ENCODE data around the gene DNHD1.

DNHD1 gene

DNA sequence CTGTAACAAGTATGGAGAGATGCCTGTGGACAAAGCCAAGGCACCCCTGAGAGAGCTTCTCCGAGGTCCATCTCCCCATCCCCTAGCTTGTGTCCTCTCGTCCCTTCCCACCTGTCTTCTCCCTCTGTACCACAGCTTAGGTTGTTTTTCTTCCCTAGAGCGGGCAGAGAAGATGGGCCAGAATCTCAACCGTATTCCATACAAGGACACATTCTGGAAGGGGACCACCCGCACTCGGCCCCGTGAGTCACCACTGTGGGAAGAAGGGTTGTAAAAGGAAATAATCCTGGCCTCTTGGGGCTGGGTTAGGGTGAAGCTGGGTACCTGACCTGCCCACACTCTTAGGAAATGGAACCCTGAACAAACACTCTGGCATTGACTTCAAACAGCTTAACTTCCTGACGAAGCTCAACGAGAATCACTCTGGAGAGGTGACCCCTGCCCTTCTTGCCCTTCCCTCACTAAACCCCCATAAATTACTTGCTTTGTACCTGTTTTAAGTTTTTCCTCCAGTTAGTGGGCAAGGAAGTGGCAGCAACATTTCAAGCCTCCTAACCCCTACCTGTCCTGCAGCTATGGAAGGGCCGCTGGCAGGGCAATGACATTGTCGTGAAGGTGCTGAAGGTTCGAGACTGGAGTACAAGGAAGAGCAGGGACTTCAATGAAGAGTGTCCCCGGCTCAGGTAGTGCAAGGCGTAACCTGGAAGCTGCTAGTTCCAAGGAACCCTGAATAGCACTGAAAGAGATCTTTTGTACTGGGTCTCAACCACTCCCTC is 111.8 kb downstream of the DNHD1 start:
- DNase-seq (ENCODE audit: low read depth in 1 of 2, low spot score in 1 of 2) = no peak
- H3K4me3 ChIP-seq (replicated peaks; ENCODE audit: insufficient read depth, low read length) = no peak overlapping the region
- H3K27ac ChIP-seq (replicated peaks) = no peak overlapping the region
- H3K27me3 ChIP-seq (ENCODE audit: insufficient read depth, poor library complexity, severe bottlenecking) = no peaks in the 10 kb centered on the region
- TF ChIP-seq GABPA (IDR thresholded peaks at IDR 0.05; ENCODE audit: low read depth) = no peak
- no peak for TF ChIP-seq POLR2AphosphoS5 (IDR thresholded peaks at IDR 0.05; ENCODE audit: low read depth)
- no peak for TF ChIP-seq SPI1 (IDR thresholded peaks at IDR 0.05; ENCODE audit: borderline replicate concordance, low read depth)
- TF ChIP-seq, protein P1, sequence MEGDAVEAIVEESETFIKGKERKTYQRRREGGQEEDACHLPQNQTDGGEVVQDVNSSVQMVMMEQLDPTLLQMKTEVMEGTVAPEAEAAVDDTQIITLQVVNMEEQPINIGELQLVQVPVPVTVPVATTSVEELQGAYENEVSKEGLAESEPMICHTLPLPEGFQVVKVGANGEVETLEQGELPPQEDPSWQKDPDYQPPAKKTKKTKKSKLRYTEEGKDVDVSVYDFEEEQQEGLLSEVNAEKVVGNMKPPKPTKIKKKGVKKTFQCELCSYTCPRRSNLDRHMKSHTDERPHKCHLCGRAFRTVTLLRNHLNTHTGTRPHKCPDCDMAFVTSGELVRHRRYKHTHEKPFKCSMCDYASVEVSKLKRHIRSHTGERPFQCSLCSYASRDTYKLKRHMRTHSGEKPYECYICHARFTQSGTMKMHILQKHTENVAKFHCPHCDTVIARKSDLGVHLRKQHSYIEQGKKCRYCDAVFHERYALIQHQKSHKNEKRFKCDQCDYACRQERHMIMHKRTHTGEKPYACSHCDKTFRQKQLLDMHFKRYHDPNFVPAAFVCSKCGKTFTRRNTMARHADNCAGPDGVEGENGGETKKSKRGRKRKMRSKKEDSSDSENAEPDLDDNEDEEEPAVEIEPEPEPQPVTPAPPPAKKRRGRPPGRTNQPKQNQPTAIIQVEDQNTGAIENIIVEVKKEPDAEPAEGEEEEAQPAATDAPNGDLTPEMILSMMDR (IDR thresholded peaks at IDR 0.05; ENCODE audit: insufficient read depth, low read length) = no peak
- TF ChIP-seq, protein P2, sequence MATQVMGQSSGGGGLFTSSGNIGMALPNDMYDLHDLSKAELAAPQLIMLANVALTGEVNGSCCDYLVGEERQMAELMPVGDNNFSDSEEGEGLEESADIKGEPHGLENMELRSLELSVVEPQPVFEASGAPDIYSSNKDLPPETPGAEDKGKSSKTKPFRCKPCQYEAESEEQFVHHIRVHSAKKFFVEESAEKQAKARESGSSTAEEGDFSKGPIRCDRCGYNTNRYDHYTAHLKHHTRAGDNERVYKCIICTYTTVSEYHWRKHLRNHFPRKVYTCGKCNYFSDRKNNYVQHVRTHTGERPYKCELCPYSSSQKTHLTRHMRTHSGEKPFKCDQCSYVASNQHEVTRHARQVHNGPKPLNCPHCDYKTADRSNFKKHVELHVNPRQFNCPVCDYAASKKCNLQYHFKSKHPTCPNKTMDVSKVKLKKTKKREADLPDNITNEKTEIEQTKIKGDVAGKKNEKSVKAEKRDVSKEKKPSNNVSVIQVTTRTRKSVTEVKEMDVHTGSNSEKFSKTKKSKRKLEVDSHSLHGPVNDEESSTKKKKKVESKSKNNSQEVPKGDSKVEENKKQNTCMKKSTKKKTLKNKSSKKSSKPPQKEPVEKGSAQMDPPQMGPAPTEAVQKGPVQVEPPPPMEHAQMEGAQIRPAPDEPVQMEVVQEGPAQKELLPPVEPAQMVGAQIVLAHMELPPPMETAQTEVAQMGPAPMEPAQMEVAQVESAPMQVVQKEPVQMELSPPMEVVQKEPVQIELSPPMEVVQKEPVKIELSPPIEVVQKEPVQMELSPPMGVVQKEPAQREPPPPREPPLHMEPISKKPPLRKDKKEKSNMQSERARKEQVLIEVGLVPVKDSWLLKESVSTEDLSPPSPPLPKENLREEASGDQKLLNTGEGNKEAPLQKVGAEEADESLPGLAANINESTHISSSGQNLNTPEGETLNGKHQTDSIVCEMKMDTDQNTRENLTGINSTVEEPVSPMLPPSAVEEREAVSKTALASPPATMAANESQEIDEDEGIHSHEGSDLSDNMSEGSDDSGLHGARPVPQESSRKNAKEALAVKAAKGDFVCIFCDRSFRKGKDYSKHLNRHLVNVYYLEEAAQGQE (IDR thresholded peaks at IDR 0.05; ENCODE audit: insufficient replicate concordance, low read depth) = no peak

DNA sequence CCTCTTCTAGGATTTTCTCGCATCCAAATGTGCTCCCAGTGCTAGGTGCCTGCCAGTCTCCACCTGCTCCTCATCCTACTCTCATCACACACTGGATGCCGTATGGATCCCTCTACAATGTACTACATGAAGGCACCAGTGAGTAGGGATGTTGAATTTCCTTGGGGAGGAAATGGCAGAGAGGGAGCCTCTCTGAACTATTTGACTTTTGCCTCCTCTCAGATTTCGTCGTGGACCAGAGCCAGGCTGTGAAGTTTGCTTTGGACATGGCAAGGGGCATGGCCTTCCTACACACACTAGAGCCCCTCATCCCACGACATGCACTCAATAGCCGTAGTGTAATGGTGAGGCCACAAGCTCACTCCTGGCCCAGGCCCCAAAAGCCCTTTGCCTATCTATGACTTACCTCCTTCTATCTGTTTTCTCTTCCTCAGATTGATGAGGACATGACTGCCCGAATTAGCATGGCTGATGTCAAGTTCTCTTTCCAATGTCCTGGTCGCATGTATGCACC is 112.5 kb downstream of the DNHD1 start:
- no peak for DNase-seq (ENCODE audit: low read depth in 1 of 2, low spot score in 1 of 2)

DNA sequence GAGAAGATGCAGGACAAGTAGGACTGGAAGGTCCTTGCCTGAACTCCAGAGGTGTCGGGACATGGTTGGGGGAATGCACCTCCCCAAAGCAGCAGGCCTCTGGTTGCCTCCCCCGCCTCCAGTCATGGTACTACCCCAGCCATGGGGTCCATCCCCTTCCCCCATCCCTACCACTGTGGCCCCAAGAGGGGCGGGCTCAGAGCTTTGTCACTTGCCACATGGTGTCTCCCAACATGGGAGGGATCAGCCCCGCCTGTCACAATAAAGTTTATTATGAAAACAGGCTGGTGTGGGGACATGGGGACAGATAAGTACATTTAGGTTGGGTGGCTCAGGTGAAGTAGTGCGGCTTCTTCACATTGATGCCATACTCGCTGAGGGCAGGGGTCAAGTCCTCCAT is 113.5 kb downstream of the DNHD1 start:
- Histone ChIP-seq H3K4me3 (replicated peaks; ENCODE audit: insufficient read depth, low read length) (no peak overlapping the region), H3K27ac (replicated peaks) (no peak overlapping the region), H3K27me3 (ENCODE audit: insufficient read depth, poor library complexity, severe bottlenecking) (no peaks in the 10 kb centered on the region)
- TF ChIP-seq, protein P1 (IDR thresholded peaks at IDR 0.05; ENCODE audit: insufficient read depth, low read length) = no peak
- TF ChIP-seq GABPA (IDR thresholded peaks at IDR 0.05; ENCODE audit: low read depth) = no peak
- TF ChIP-seq POLR2AphosphoS5 (IDR thresholded peaks at IDR 0.05; ENCODE audit: low read depth) = no peak; the same call in 1 of the 2 replicates
- TF ChIP-seq, protein P2 (IDR thresholded peaks at IDR 0.05; ENCODE audit: insufficient replicate concordance, low read depth) = no peak
- TF ChIP-seq SPI1 (IDR thresholded peaks at IDR 0.05; ENCODE audit: borderline replicate concordance, low read depth) = no peak
- no peak for DNase-seq (ENCODE audit: low read depth in 1 of 2, low spot score in 1 of 2)

More for the DNA sequence above, 112.5 kb downstream of the DNHD1 start:
- Histone ChIP-seq H3K27me3 (ENCODE audit: insufficient read depth, poor library complexity, severe bottlenecking) (no peaks in the 10 kb centered on the region), H3K27ac (replicated peaks) (no peak overlapping the region), H3K4me3 (replicated peaks; ENCODE audit: insufficient read depth, low read length) (no peak overlapping the region)
- TF ChIP-seq GABPA (IDR thresholded peaks at IDR 0.05; ENCODE audit: low read depth) (no peak), SPI1 (IDR thresholded peaks at IDR 0.05; ENCODE audit: borderline replicate concordance, low read depth) (no peak), POLR2AphosphoS5 (IDR thresholded peaks at IDR 0.05; ENCODE audit: low read depth) (no peak)
- TF ChIP-seq, protein P2 (IDR thresholded peaks at IDR 0.05; ENCODE audit: insufficient replicate concordance, low read depth) = no peak
- TF ChIP-seq, protein P1 (IDR thresholded peaks at IDR 0.05; ENCODE audit: insufficient read depth, low read length) = no peak
